Fibroblast of peridontal ligament (primary cell): ENCODE measurements around the gene MLIP.
"Not testable (repeated sequence)": the region's sequence is repeated elsewhere in the genome, so short reads cannot be mapped to it uniquely, and the experiment has no call there.

Source experiments
- DNase-seq: peaks from one replicate; pipeline ENCODE4 v3.0.0-alpha.2; 2010; ENCODE audit errors: extremely low read depth

MLIP gene

GRCh38 chr6:54140811-54141210, 29.6 kb downstream of the MLIP start:
- DNase-seq: no peak

GRCh38 chr6:54142889-54143519, 31.8 kb downstream of the MLIP start:
- no peak for DNase-seq

- no peak for DNase-seq
Measured at GRCh38 chr6:54151861-54152260, 40.6 kb downstream of the MLIP start.

DNA sequence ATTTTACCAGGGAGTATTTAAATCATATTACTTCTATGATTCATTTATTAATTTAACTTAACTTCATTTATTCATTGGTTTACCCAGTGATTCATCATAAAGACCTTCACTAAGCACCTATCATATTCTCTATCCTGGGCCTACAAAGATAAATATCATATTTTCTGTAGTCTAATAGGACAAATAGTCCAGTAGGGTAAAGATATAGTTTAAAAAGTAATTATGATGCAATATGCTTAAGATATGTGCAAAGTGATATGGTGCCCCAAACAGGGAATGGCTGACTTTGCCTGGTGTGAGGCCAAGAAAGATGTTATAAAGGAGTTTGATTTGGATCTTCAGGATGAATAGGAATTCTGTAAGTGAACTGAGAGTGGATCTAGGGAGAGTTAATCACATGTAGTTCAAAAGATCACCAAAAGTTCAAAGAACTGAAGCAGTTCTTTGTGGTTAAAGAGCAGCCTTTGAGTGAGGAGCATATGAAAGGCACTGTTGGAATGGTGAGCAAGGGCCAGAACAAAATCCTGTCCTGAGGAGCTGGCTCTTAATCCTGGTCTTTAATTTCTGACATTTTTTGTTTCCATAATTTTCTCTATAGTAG, 45.5 kb downstream of the MLIP start:
- peak; percentile 4 for DNase-seq

GRCh38 chr6:54157405-54157804, 46.2 kb downstream of the MLIP start:
- no peak for DNase-seq

GRCh38 chr6:54173089-54173488, 61.8 kb downstream of the MLIP start:
- peak; percentile 26 for DNase-seq

- no peak for DNase-seq
Measured at GRCh38 chr6:54179152-54179551, 67.9 kb downstream of the MLIP start.

DNA sequence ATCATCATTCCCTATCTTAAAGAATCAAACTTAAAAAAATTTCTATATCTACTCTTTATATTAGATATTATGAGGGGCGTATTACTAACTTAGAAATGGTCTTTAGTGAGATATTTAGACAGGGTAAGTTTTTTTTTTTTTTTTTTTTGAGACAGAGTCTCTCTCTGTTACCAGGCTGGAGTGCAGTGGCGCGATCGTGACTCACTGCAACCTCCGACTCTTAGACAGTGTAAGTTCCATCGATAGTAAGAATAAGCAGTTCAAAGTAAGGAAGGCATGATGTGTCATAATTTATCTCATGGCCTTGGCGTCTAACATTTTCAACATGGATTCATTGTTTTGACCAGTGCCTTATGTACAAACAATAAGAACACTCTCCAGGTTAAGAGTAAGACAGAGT, 72.4 kb downstream of the MLIP start:
- no peak for DNase-seq

DNA sequence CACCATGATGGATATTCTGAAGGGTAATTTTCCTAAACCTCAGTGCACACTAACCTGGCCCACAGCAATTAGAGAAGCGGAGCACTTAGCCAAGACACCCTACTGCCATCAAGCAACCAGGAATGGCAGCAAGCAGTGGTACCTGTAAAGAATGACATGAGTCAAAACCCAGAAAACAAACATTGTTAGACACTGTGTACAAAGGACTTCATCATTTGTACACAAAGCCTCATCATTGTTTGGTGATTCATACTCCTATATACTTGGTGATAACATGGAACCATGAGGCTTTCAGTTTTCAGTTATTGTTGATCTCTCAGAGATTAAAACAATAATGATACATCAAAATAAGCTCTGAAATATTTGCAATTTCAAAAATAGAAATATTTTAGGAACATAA, 74.6 kb downstream of the MLIP start:
- DNase-seq: no peak

DNA sequence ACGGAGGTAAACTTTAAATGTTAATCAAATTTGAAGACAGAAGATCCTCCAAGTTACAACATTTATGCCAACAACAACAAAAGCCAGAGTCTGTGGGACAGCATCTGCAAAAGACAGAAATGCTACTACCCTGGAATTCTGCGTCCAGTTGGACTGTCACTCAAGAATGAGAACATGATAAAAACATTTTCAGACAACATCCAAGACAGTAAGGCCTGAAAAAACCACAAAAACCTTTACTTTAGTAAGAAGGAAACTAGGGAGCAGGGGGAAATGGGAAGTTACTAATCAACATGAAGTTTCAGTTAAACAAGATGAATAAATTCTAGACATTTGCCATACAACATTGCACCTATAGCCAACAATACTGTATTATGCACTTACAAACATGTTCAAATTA, 77.6 kb downstream of the MLIP start:
- no peak for DNase-seq

- peak; percentile 81 for DNase-seq
Measured at GRCh38 chr6:54191461-54191860, 80.2 kb downstream of the MLIP start.

GRCh38 chr6:54192993-54193392, 81.8 kb downstream of the MLIP start:
- DNase-seq: peak; percentile 40

DNA sequence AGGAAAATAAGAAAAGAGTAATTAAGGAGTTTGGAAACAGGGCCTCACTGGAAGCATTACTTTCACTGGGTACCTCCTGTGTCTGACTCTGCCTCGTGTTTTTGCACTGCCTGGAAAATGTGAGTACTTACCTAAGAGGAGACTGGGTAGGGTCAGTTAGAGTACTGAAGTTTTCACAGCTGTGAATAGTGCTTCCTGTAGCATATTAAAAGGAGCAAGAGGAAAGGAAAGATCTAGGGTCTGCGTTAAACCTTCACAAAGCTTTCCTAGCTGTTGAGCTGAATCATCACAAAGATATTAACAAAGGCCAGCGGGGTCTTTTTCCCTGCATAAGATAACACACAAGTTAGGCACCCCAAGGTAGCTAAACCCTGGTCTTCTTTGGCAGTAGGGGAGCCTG, 82.3 kb downstream of the MLIP start:
- DNase-seq: no peak

- DNase-seq: peak; percentile 65
Measured at GRCh38 chr6:54194067-54194466, 82.8 kb downstream of the MLIP start.

DNA sequence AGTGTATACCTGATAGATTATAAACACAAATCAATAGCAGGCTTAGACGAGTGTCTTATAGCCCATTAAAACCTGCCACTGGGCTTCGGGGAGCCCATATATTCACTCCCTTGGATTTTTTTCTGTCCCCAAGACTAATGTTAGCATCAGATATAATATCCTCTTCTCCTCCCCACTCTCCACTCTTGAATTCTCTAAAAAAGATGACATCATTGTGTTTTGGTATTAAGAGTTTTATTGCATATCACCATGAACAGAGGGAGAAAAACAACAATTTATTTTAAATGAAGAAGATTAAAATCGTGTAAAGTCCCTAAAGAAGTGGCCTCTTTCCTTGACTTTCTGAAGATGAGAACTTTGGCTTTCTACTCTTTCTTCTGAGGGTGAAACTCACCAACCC, 84.4 kb downstream of the MLIP start:
- no peak for DNase-seq

DNA sequence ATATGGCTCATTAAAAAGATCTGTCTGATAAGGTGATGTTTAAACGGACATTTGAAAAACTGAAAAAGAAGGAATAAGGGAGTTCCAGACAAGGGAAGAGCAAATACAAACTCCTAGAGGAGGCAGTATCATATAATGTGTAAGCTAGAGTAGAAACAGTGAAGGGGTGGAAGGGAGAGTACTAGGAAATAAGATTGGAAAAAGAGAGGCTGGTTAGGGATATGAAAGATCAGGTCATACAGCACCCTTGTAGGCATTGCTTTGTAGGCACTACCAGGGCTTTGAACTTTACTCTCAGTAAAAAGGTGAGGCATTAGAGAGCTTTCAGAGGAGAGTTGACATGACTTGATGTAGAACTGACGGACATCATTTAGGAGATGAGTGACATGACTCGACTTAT, 85.7 kb downstream of the MLIP start:
- DNase-seq: no peak

DNA sequence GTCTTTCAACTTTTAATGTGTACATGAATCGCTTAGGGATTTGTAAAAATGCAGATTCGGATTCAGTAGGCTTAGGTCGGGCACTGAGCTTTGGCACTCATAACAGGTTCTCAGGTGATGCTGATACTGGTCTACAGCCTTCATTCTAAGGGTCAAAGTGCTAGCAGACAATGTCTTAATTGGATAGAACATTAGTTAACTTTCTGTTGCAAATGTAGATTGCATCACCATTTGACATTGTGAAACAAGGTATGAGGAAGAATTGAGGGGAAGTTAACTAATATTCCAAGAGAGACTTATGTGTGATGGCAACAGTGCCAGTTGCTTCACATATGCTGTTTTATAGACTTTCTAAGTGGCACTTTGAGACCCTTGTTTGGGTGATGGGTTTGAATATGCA, 86.9 kb downstream of the MLIP start:
- no peak for DNase-seq

- not testable (repeated sequence) for DNase-seq
Measured at GRCh38 chr6:54203474-54204035, 92.3 kb downstream of the MLIP start.

GRCh38 chr6:54204921-54205591, 93.8 kb downstream of the MLIP start:
- DNase-seq: no peak

DNA sequence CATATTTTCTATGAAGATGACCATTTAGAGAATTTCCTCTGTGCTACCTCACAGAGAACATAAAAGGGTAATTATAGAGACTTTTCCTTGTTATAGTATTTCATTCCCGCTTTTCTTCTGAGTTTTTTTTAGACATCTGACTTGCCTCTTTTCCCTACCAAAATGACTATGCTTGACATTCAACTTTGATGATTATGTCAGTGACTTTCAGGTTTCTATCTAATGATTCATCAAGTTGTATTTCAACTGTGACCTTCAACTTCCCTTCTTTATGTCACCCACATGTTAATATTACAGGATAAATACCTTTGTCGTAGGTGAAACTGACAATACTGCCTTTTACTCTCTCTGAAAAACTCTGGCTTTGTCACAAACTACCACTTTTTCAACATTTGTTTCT, 95.3 kb downstream of the MLIP start:
- DNase-seq: no peak

DNA sequence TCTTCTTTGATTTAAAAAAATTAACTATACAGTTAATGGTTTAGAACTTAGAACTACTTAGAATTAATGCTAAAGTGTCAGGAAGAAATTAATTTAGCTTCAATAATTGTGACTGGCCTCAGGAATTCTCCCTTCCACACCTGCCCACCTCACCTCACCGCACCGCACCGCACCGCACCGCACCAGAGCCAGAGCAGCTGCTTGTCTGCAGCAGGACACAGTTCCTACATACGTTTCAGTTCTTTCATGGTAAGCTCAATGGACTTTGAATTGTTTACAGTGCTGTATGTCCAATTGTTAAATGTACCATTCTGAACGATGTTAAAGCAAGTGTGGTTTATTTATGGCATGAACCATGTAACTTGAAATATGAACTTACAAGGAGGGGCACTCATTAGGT, 98.7 kb downstream of the MLIP start:
- DNase-seq: not testable (repeated sequence)

DNA sequence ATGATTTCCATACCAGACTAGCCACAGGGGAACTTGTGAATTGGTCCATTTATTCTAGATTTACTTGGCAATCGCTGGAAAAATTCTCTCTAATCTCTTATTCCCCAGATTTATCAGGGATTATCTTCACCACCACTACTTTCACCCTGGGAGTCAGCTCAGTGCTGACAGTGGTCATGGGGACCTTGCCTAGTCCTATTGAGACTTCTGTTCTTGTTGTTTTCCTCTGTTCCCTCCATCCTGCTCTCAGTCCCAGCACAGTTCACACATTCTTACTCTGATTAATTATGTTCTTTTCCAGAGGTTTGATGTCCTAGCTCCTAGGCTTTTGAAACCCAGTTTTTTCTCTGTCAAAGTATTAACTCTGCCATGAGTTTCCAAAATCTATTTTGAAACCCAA, 103.0 kb downstream of the MLIP start:
- DNase-seq: no peak

- no peak for DNase-seq
Measured at GRCh38 chr6:54216336-54216735, 105.1 kb downstream of the MLIP start.
